ENCODE results near the gene CYBC1.

GRCh38 chr17:82424001-82424862, 26.3 kb downstream of the CYBC1 start:
- TF ChIP-seq HNF4G (IDR thresholded peaks at IDR 0.05) = no peak
- TF ChIP-seq, protein P1, sequence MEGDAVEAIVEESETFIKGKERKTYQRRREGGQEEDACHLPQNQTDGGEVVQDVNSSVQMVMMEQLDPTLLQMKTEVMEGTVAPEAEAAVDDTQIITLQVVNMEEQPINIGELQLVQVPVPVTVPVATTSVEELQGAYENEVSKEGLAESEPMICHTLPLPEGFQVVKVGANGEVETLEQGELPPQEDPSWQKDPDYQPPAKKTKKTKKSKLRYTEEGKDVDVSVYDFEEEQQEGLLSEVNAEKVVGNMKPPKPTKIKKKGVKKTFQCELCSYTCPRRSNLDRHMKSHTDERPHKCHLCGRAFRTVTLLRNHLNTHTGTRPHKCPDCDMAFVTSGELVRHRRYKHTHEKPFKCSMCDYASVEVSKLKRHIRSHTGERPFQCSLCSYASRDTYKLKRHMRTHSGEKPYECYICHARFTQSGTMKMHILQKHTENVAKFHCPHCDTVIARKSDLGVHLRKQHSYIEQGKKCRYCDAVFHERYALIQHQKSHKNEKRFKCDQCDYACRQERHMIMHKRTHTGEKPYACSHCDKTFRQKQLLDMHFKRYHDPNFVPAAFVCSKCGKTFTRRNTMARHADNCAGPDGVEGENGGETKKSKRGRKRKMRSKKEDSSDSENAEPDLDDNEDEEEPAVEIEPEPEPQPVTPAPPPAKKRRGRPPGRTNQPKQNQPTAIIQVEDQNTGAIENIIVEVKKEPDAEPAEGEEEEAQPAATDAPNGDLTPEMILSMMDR (IDR thresholded peaks at IDR 0.05; ENCODE audit: low read depth, low read length, missing input control) = peak; percentile 56

Measured in liver (tissue), 3 donors.